ENCODE data around the gene TRUB2.
A peak's percentile ranks its signal among the peaks of the same experiment; 100 is the strongest.

The TRUB2 gene, protein sequence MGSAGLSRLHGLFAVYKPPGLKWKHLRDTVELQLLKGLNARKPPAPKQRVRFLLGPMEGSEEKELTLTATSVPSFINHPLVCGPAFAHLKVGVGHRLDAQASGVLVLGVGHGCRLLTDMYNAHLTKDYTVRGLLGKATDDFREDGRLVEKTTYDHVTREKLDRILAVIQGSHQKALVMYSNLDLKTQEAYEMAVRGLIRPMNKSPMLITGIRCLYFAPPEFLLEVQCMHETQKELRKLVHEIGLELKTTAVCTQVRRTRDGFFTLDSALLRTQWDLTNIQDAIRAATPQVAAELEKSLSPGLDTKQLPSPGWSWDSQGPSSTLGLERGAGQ

DNA sequence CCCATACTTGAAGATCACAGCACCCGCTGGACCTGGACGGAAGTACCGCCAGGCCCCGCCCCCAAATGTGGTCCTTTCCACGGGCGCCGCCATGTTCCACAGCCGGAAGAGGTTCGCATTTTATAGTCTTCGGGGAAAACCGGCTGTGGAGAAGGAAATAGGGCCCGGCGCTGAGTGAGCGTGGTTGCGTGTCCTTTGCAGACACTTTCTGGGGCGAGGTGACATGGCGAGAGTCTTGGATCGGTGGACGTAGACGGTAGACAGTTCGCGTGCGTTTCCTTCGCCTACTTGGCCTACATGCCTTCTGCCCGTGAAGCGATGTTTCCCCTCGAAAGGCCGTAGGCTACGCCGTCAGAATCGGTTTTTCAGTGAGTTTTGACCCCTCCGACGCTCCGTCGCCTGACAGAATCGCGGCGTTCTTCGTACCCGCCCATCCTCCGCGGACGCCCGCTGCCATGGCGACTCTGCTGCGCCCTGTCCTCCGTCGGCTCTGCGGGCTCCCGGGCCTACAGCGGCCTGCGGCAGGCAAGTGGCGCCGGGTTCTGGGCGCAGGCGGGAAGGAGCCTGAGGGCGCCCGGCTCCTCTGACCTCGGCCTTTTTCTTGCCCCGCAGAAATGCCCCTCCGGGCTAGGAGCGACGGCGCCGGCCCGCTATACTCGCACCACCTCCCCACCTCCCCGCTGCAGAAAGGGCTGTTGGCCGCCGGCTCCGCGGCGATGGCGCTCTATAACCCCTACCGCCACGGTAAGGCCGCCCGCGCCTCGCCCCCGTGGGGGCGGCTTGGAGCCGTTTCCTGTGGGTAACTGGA lies at the start of gene TRUB2, which contains the start of gene COQ4:
TRUB2 (minus strand) TSS at position 44 of the 808 bp plus-strand sequence; CDS start at position 5, 39 bp downstream.
COQ4 (plus strand) TSS at position 436 of the 808 bp plus-strand sequence; CDS start at position 456, 20 bp downstream.
- DNase-seq (ENCODE audit: low spot score) = peak; percentile 94

DNA sequence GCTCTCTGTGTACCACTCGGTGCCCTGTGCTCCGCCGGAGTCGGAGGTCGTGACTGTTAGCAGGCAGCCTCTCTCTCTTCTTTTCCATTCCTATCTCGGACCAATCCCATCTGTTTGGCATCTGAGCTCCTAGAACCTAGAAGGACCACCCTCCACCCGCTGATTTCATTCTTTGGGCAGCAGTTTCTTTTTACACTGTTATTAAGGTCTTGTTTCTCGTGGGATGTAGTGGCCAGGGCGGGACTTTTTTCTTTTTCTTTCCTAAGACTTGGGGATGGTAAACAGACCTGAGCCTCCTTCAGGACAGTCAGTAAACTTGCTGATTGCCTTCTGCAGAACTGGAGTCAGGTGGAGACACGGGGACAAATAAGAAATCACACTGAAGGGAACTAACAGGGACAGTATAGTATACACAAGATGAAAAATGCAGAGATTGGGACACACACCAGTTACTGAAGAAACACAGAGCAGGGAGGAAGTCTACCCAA lies 49.4 kb upstream of the TRUB2 start:
- no peak for DNase-seq (ENCODE audit: low spot score)

DNA sequence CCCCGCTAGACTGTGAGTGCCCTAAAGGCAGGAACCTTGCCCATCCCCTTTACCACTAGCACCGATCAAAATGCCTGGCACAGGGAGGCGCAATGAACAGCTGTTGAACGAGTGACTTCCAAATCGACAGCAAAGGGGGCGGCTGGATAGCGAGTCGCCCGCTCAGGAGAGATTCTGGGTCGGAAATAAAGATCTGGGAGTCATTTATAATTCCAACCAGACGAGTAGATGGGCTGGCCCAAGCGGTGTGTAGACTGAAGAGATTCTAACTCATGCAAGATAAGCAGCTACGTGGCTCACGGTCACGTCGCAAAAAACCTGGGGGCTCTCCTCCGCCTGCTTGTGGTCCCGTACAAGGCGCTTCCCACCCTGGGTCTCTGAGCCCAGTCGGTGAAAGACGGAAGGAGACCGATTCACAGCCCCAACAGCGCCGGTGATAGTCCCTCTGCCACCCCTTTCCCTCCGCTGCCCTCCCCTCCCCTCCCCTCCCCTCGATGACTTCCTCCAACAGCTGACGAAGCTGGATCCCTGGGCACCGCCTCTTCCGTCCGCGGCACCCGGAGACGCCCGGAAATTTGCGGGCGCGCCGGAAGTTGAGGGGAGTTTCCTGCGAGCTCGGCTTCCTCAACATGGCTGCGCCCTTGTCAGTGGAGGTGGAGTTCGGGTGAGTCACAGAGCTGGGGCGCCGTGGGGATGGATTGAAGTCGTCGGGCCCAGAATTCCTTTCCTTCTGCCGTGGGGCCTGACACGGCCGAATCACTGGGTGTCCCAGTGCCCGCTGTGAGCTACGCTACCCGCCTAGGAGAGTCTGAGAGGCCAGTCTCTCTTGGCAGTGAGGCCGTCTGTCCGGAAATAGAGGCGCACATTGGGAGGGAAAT lies 48.7 kb upstream of the TRUB2 start, which contains the start of gene URM1:
URM1 (plus strand) TSS at position 623 of the 878 bp plus-strand sequence; CDS start at position 630, 7 bp downstream.
- DNase-seq (ENCODE audit: low spot score) = peak; percentile 95

DNA sequence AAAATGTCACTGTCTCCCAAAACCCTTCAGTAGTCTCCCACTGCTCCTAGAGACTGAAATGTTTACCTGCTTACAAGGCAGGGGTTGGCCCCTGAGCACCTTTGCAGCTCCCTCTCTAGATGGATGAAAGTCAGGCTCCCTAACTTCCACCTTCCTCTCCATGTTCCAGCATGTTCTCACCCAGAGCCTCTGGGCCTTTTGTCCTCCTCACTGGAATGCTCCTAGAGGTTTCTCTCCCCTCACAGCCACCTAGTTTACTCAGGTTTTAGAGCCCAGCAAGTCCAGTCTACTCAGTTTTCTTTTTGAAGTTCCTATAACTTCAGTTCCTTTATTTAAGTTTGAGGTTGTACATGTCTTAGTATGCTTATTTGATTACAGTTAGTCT lies 48.1 kb upstream of the TRUB2 start:
- no peak for DNase-seq (ENCODE audit: low spot score)

DNA sequence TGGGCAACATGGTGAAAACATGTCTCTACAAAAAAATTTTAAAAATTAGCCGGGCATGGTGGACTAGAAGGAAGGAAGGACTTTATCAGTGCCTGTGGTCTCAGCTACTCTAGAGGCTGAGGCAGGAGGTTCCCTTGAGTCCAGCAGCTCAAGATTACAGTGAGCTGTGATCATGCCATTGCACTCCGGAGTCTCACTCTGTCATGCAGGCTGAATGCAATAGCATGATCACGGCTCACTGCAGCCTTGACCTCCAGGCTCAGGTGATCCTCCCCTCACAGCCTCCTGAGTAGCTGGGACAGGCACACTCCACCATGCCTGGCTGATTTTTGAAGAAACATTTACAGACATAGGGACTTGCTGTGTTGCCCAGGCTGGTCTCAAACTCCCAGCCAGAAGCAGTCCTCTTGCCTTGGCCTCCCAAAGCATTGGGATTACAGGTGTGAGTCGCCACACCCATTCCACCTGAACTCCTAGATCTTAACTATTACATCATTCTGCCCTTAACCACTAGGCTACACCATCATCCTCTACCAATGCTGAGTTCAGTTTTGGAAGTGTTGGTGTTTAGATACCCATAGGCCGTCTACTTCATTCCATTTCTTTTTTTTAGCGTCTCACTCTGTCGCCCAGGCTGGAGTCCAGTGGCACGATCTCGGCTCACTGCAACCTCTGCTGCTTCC lies 46.9 kb upstream of the TRUB2 start:
- DNase-seq (ENCODE audit: low spot score) = no peak

DNA sequence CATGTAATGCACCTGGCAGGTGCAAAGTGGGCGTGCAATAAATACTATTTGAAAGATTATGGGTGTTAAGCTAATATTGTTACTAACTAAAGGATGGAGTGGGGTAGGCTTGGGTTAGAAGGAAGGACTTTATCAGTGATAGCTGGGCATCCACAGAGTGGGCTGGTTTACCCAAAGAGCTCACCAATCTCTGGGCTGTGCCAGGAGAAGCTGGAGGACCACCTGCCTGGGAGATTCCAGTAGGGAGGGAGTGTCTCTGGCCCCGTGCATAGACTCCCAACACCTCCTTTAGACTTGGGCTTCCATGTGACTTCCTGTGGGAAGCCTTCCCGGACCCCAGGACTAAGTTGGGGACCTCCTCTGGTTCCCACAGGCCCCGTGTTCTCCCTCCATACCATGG lies 43.3 kb upstream of the TRUB2 start:
- DNase-seq (ENCODE audit: low spot score) = no peak

DNA sequence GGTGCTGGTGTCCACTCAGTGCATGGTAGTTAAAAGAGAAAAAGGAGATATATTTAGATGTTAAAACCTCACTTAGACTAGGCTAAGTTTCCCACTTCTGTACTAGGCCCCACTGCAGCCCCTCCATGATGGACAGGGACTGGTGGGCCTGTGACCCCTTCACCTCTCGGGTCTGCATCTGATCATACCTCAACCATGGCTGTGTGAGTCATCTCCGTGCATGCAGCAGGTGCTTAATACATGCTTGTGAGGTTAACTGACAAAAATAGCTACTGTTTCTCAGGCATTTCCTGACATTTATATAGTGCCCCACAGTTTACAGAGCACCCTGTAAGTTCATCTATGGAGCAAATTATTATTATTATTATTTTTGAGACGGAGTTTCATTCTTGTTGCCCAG lies 40.5 kb upstream of the TRUB2 start:
- no peak for DNase-seq (ENCODE audit: low spot score)

DNA sequence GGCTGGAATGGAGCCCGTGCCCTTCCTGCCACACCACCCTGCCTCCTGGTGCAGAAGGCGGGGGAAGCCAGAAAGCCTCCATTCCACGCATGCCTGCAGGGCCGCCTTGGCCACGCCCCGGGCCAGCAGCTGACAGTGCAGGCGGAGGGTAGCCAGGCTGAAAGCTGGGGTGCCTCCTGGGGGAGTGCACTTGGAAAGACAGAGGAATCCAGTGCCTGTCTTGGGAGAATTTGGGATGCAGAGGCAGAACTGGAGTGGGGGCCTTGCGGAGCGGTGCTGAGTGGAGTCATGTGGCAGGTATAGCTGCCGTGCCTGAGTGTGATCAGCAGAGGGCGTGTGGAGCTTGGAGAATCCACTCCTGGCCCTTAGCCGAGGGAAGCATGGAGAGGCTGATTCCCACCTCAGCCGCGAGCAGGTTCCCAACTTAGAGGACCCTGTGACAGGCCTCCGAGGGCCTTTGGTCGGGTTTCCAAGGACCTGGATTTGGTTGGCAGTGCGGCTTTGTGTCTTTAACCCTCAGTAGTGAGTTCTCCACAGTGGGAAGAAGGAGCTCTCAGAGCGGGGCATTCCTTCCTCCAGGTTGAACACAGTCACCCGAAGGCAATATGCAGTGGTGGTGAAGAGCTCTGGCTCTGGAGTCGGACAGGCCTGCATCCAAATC lies 39.9 kb upstream of the TRUB2 start:
- DNase-seq (ENCODE audit: low spot score) = peak; percentile 76

DNA sequence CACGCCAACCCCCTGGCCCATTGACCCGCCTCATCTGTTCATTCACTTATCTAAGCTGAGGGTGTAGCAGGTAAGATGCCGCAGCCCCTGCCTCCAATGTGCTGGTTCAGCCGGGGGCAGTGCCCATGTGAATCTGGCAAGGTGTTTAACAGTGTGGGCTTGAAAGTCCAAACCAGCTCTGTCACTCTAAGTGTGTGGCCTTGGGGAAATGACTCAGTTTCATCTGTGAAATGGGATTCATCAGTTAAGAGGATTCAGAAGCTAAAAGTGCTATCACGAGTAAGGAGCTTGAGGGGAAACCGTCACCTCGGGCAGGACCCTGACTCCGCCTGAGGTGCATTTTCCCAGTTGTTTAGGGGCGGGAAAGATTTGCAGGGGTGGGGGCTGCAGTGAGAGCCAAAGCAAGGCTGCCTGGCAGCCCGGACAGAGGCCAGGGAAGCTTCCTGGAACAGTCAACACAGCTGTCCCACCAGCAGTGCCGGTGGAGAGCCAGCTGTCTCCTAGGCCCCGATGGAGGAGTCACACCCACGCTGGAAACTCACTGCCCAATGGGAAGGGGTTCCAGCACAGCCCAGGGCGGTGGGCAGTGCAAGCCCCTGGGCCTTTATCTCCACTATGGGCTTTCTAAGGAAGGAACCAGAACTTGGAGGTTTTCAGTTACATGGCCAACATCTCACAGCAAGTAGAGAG lies 39.2 kb upstream of the TRUB2 start:
- DNase-seq (ENCODE audit: low spot score) = no peak

DNA sequence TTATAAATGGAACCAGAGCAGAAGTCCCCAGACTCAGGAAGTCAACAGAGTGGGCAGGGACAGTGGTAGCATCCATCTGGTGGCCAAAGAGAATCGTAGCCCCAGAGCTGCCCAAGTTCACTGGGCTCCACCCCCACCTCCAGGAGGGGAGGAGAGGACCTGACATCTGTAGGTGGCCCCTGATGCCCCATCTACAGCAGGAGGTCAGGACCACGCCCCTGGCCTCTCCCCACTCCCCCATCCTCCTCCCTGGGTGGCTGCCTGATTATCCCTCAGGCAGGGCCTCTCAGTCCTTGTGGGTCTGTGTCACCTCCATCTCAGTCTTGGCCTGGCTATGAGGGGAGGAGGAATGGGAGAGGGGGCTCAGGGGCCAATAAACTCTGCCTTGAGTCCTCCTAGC lies 38.6 kb upstream of the TRUB2 start:
- no peak for DNase-seq (ENCODE audit: low spot score)

DNA sequence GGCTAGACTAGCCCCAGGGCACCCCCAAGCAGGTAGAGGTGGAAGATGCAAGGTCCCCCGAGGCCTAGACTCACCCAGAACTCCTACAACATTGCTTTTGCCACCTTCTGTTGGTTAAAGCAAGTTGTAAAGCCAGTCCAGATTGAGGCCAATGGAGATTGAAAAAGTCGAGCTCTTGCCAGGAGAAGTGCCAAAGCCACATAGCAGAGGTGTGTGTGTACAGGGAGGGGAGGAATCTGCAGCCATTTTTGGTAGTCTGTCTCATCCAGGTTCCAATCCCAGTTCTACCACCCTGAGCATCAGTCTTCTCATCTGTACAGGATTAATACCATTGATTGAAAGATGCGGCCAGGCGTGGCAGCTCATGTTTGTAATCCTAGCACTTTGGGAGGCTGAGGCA lies 36.6 kb upstream of the TRUB2 start:
- DNase-seq (ENCODE audit: low spot score) = no peak

DNA sequence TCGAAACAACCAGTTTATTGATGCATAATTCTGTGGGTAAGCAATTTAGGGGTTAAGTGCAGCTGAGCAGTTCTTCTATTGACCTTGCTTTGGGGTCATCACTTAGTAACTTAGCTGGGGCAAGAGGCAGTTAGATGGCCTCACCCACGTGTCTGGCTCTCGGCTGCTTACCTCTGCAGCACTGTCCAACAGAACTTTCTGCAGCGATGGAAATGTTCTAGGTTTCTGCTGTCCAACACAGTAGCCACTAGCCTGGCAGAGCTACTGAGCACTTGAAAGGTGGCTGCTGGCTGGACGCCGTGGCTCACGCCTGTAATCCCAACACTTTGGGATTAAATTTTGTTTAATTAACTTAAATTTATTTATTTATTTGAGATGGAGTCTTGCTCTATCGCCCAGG lies 35.8 kb upstream of the TRUB2 start:
- no peak for DNase-seq (ENCODE audit: low spot score)

DNA sequence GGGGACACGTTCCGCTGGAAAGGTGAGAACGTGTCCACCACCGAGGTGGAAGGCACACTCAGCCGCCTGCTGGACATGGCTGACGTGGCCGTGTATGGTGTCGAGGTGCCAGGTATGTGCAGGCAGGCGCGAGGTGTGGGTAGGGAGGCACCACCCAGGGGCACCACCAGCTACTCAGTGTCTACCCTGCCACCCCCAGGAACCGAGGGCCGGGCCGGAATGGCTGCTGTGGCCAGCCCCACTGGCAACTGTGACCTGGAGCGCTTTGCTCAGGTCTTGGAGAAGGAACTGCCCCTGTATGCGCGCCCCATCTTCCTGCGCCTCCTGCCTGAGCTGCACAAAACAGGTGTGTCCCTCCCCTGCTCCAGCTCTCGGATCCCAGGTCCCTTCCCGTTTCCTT lies 33.2 kb upstream of the TRUB2 start:
- DNase-seq (ENCODE audit: low spot score) = no peak

DNA sequence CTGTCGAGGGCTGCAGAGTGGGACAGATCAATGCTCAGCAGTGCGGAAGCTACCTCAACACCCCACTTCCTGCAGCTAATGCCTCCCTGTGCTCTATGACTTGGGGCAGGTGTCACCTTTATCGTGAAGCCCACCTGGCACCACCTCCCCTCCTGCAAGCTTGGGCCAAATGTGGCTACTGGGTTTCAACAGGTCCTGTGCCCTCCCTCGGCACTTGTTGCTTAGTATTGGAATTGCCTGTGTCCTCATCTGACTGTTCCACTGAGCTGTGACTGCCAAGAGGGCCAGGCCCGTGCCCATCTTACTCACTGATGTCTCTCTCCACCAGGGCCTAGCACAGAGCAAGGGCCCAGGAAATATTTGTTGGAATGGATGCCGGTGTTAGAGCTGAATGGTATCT lies 27.5 kb upstream of the TRUB2 start:
- no peak for DNase-seq (ENCODE audit: low spot score)

DNA sequence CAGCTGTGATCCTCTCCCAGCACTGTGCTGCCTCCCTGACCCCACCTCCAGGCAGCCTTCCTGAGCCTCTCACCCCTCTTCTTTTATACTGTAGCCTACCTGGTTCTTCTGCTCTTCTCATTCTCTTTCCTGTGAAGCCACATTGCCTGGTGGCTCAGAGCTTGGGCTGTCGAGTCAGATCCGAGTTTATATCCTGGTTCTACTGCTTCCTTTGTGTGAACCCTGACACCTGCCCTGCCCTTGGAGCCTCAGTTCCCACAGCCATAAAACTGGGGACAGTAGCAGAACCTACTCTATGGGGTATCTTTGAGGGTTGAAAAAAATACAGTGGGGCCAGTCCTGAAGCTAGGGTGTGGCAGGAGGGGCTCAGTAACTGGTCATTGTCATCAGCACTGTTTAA lies 26.9 kb upstream of the TRUB2 start:
- no peak for DNase-seq (ENCODE audit: low spot score)

DNA sequence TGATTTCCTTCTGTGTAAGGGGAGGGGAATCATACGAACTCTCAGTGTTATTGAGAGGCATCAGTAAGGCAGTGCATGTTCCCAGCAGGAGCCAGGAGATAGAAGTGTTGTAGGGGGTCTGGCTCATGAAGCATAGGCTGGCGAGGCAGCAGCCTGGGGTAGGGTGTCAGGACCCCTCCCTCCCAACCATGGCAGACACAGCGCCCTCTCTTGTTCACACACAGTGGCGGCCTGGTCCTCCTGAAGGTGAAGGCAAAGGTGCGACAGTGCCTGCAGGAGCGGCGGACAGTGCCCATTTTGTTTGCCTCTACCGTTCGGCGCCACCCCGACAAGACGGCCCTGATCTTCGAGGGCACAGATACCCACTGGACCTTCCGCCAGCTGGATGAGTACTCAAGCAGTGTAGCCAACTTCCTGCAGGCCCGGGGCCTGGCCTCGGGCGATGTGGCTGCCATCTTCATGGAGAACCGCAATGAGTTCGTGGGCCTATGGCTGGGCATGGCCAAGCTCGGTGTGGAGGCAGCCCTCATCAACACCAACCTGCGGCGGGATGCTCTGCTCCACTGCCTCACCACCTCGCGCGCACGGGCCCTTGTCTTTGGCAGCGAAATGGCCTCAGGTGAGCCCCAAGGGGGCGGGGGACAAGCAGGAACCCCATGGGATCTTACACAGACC lies 22.8 kb upstream of the TRUB2 start:
- DNase-seq (ENCODE audit: low spot score) = no peak

DNA sequence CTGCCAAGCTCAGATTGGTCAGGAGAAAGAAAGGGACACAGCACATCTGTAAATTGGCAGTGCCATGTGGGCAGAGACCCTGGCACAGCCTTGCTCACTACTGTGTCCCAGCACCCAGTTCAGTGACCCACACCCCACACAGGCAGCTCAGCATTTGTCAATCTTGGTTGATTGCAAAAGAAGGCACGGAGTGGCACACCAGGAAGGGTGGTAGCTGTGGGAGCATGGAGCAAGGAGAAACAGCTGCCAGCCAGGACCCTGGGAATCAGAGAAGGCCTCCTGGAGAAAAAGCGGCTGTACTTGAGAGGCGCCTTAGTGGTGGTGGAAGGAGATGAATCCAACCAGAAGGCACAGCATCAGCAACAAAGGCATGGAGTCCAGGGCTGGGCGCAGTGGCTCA lies 21.6 kb upstream of the TRUB2 start:
- no peak for DNase-seq (ENCODE audit: low spot score)

DNA sequence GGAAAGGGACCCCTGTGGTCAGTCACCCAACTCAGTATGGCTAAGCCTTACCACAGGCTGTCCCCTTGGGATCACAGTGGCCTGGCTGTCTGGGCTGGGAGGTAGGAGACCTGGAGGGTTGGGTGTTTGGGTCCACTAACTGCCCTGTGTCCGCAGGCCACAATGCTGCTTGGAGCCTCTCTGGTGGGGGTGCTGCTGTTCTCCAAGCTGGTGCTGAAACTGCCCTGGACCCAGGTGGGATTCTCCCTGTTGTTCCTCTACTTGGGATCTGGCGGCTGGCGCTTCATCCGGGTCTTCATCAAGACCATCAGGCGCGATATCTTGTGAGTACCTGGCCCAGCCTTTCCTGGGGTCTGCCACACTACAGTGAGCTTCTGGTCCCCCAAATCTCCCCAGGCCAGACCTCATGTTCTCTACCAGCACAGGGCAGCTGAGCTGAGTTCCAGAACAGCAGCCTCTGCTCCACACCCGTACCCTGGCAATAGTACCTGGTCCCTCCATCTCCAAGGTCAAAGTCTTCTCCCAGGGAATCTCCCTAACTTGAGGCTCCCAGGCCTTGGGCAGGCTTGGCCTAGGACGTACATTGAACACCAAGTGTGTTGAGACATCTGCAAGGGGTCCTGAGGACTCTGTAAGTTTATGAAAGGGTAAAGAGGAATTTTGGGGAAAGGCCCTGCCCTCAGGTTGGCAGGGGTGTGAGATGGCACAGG lies 20.9 kb upstream of the TRUB2 start:
- no peak for DNase-seq (ENCODE audit: low spot score)

DNA sequence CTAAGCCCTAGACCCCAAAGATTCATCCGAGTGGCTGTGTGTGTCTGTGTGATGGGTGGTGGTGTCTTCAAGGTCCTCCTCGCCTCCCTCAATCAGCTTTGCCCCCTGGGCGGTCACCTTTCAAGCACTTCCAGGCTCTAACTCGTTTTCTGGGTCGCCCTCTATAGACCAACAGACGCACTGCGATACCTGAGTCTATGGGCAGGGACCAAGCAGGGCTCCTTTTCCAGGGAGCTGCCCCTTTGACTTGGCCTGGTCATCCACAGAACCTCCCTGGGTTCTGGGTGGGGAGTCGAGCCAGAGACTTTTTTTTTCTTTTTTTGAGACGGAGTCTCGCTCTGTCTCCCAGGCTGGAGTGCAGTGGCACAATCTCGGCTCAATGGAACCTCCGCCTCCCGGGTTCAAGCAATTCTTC lies 19.2 kb upstream of the TRUB2 start:
- DNase-seq (ENCODE audit: low spot score) = peak; percentile 80

Data from SW480 (cell line).